Measurements from ENCODE around the gene PIK3C2B. TPM values are rescaled to one million over a fixed set of nuclear protein-coding genes. Genes with fewer than 3 reads are reported as not detected.
A peak's percentile ranks its signal among the peaks of the same experiment; 100 is the strongest.

Gene PIK3C2B
- total RNA-seq, 1 experiment from 2014 or later: 35.3 TPM

GRCh38 chr1:204503122-204503912, 8.7 kb upstream of the PIK3C2B start:
- H3K4me2 ChIP-seq (ENCODE audit: low read length): peak overlapping the region; percentile 20
- peaks cover 9% of the 10 kb centered on the region for H3F3A ChIP-seq (ENCODE audit: low read length, unreplicated experiment)
- peak; percentile 99 for TF ChIP-seq CTCF (conservative IDR thresholded peaks at IDR 0.05; ENCODE audit: low read depth, low read length)
- TF ChIP-seq EZH2 (IDR thresholded peaks at IDR 0.05; ENCODE audit: low read length, unreplicated experiment): no peak
- TF ChIP-seq EZH2phosphoT487 (IDR thresholded peaks at IDR 0.05; ENCODE audit: borderline replicate concordance, low read length): no peak
- H3K4me1 ChIP-seq (ENCODE audit: insufficient read depth, low read length): peaks cover 23% of the 10 kb centered on the region
- no peak overlapping the region for H3K9ac ChIP-seq (ENCODE audit: low read length)
- no peaks in the 10 kb centered on the region for H3K79me2 ChIP-seq (ENCODE audit: low read length)
- H4K20me1 ChIP-seq (ENCODE audit: low read length): no peaks in the 10 kb centered on the region
- no peaks in the 10 kb centered on the region for H3K9me3 ChIP-seq (ENCODE audit: low read length)
- DNase-seq (peak; percentile 98), ATAC-seq (peak; percentile 4; the same call in 1 of the 2 replicates)
- H2AFZ ChIP-seq (ENCODE audit: low read length): peak overlapping the region; percentile 48
- H3K36me3 ChIP-seq (ENCODE audit: low read depth, low read length): no peaks in the 10 kb centered on the region
- POLR2A ChIA-PET (ENCODE audit: unreplicated experiment): no interaction called here
- BruUV-seq (replicated peaks): no TSS peak
- H3K27me3 ChIP-seq (ENCODE audit: low read length): no peaks in the 10 kb centered on the region
- no peak overlapping the region for H3K27ac ChIP-seq (ENCODE audit: low read length)
- H3K4me3 ChIP-seq (ENCODE audit: low read length): no peak overlapping the region
- no peaks in the 10 kb centered on the region for H3K9me2 ChIP-seq (replicated peaks; ENCODE audit: low read length)
- intact Hi-C loops (cut with micrococcal nuclease): loop anchor here (1.0 to 5.0 kb wide), 6 partner anchors 8 to 246 kb away; partner anchors contain the start of gene PPP1R15B
- CTCF ChIA-PET: interaction anchor here (0.6 to 1.3 kb wide), 12 partner anchors 9 to 304 kb away, joined by 3 to 28 read pairs (median 6); partner anchors contain the start of genes MDM4 and PIK3C2B

GRCh38 chr1:204502241-204502640, 7.6 kb upstream of the PIK3C2B start:
- Histone ChIP-seq H3K4me2 (ENCODE audit: low read length) (no peak overlapping the region), H3K9ac (ENCODE audit: low read length) (no peak overlapping the region), H3K9me2 (replicated peaks; ENCODE audit: low read length) (no peaks in the 10 kb centered on the region), H2AFZ (ENCODE audit: low read length) (no peak overlapping the region), H3F3A (ENCODE audit: low read length, unreplicated experiment) (peaks cover 6% of the 10 kb centered on the region), H3K27ac (ENCODE audit: low read length) (no peak overlapping the region), H3K27me3 (ENCODE audit: low read length) (no peaks in the 10 kb centered on the region), H3K79me2 (ENCODE audit: low read length) (no peaks in the 10 kb centered on the region), H3K4me3 (ENCODE audit: low read length) (no peak overlapping the region), H4K20me1 (ENCODE audit: low read length) (no peaks in the 10 kb centered on the region), H3K9me3 (ENCODE audit: low read length) (no peaks in the 10 kb centered on the region), H3K36me3 (ENCODE audit: low read depth, low read length) (no peaks in the 10 kb centered on the region), H3K4me1 (ENCODE audit: insufficient read depth, low read length) (peaks cover 23% of the 10 kb centered on the region)
- ATAC-seq: no peak
- BruUV-seq (replicated peaks): no TSS peak
- CTCF ChIA-PET: interaction anchor here (0.7 to 1.4 kb wide), 3 partner anchors 54 to 71 kb away, joined by 3 to 28 read pairs (median 10); no protein-coding TSS in a partner anchor
- intact Hi-C loops (cut with micrococcal nuclease): loop anchor here (2.0 to 5.0 kb wide), 3 partner anchors 63 to 245 kb away; partner anchors contain the start of gene PPP1R15B
- POLR2A ChIA-PET (ENCODE audit: unreplicated experiment): no interaction called here
- DNase-seq: no peak
- TF ChIP-seq EZH2 (IDR thresholded peaks at IDR 0.05; ENCODE audit: low read length, unreplicated experiment) (no peak), CTCF (conservative IDR thresholded peaks at IDR 0.05; ENCODE audit: low read depth, low read length) (no peak), EZH2phosphoT487 (IDR thresholded peaks at IDR 0.05; ENCODE audit: borderline replicate concordance, low read length) (no peak)

Measured in PC-3 (cell line).